GM20000 (cell line): Measurements from ENCODE around the gene PPL.

ENCODE experiments used
- DNase-seq: peaks from one replicate; pipeline ENCODE4 v3.0.0; 2012; ENCODE audit warnings: low spot score
- TF ChIP-seq, protein P1 (sequence below): IDR thresholded peaks from 2 replicates; pipeline ENCODE4 v1.5.1; 2012; ENCODE audit warnings: mild to moderate bottlenecking, control low read depth; ENCODE audit errors: extremely low read depth, missing control alignments

The PPL gene

DNA sequence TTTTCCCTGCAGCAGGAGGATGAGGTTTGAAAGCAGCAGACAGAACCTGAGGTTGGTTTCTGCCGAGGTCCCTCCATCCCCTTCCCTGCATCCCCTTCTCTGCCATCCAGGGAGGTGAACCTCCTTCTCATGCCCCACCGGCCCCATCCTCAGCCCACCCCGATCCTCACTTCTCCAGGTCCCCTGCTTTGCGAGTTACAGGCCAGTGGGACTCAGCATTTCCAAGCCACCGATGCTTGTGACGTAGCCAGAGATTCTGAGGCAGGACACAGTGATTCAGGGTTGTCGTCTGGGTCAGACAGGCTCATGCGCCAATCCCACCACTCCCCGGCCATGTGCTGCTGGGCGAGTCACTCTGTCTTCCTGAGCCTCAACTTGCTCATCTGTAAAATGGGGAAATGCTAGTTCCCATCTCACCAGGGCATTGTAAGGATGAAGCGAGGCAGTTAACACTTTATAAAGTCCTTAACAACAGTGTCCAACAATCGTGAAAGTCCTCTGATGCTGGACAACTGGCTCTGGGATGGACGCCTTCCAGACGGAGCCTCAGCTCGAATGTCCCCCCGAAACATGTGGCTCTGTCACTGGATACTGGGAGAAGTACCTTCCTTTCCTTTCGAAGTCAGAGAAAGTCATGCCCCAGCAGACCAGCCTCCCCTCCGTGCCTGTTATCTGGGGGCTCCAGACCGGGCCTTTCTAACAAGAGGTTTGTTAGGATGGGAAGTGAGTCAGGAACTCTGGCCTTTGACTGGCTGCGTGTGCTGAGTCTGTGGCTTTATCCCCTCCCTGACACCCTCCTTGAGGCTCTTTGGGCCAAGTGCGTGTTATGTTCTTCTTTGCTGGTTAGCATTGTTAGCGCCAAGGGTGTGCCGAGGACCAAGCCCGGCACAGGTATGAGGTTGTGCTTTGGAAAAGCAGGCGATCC is 43.0 kb upstream of the PPL start:
- TF ChIP-seq, protein P1, sequence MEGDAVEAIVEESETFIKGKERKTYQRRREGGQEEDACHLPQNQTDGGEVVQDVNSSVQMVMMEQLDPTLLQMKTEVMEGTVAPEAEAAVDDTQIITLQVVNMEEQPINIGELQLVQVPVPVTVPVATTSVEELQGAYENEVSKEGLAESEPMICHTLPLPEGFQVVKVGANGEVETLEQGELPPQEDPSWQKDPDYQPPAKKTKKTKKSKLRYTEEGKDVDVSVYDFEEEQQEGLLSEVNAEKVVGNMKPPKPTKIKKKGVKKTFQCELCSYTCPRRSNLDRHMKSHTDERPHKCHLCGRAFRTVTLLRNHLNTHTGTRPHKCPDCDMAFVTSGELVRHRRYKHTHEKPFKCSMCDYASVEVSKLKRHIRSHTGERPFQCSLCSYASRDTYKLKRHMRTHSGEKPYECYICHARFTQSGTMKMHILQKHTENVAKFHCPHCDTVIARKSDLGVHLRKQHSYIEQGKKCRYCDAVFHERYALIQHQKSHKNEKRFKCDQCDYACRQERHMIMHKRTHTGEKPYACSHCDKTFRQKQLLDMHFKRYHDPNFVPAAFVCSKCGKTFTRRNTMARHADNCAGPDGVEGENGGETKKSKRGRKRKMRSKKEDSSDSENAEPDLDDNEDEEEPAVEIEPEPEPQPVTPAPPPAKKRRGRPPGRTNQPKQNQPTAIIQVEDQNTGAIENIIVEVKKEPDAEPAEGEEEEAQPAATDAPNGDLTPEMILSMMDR = no peak
- DNase-seq = no peak

DNA sequence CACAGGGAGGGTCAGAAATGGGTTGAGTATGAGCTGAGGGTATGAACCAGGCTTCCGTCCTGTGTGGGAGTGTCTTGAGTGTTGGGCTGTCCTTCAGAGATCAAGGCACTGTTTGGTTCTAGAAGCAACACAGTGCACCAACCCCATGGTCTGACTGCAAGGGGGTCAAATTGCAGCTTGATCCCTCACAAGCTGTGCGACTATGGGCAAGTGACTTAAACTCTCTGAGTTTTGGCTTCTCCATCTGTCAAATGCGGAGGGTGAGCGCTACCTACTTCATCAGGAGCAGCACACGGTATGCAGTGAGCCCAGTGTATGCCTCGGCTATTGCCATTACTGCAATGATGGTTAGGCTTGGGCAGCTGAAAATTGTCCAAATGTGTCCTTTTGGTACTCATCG is 42.2 kb upstream of the PPL start:
- TF ChIP-seq, protein P1 = no peak
- DNase-seq = no peak

DNA sequence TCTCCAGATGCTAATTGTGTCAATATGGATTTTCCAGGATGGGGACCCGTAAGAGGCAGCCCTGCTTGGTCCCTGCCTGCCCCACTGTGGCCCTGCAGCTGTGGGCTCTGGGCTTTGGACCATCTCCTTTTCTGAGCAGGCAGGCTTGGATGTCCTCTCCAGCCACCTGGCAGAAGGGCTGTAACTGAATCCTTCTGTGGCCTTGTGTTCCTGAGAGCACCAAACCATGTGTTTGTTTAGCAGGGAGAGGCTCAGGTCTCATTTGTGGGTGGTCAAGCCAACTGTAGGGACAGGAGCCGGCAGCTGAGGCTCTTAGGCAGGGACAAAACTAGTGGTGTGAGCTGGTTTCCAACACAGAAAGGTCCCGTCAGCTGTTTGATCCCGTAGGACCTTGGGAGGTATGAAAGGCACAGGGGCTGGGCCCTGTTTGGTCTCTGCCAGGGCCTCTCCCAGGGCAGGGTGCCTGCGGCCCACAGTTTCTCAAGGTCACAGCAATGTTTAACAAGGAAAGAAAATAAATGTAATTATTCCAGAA is 39.7 kb upstream of the PPL start:
- no peak for DNase-seq
- TF ChIP-seq, protein P1 = no peak

GRCh38 chr16:4976079-4976478 is 39.1 kb upstream of the PPL start:
- peak; percentile 88 for DNase-seq
- TF ChIP-seq, protein P1 = no peak

DNA sequence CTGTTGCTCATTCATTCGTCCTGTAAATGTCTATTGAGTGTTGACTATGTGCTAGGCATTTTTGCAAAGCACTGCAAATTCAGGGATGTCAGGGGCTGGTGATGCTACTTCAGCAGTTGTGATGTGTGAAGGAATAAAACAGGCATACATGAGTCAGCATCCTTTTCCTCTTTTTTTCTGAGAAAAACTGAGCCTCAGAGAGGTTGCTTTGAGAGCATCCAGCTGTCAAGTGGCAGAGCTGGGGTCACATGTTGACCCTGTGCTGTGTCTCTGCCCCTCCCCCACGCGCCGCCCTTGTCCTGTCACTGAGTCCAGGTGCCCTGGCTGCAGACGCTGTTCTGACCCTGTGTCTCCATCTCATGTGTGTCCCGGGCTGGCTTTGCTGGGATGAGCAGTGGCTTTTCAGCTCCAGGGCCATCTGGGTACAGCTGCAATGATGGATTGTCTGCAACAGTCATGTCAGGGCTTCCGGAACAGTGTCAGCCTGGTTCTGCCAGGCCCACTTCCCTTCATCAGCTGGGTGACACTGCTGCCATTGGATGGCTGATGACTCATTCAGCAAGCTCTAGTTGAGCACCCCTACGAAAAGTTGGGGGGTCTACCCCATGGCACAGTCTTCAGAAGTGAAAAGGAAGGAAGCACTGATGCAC is 36.1 kb upstream of the PPL start:
- no peak for DNase-seq
- TF ChIP-seq, protein P1 = no peak

GRCh38 chr16:4970010-4970409 is 33.1 kb upstream of the PPL start:
- DNase-seq = no peak
- TF ChIP-seq, protein P1 = no peak
